GM12891 (cell line): ENCODE results near the gene SMIM38.

Experiments used
- PAX5 ChIP-seq: IDR thresholded peaks from 2 replicates; pipeline ENCODE4 v1.6.1; 2011; ENCODE audit warnings: low read length, moderate library complexity, mild to moderate bottlenecking; ENCODE audit not compliant: insufficient read depth, severe bottlenecking
- POLR2A ChIP-seq: IDR thresholded peaks from 2 replicates; pipeline ENCODE4 v1.6.1; 2011; ENCODE audit warnings: low read depth, low read length, control low read depth
- POLR2AphosphoS5 ChIP-seq: IDR thresholded peaks from 2 replicates; pipeline ENCODE4 v1.6.1; 2011; ENCODE audit warnings: low read depth, low read length, control low read depth
- POU2F2 ChIP-seq: IDR thresholded peaks from 2 replicates; pipeline ENCODE4 v1.6.1; 2011; ENCODE audit warnings: low read depth, mild to moderate bottlenecking, control low read depth, low read length, moderate library complexity
- SPI1 ChIP-seq: IDR thresholded peaks from 2 replicates; pipeline ENCODE4 v1.6.1; 2011; ENCODE audit warnings: low read depth, low read length, control low read depth
- TAF1 ChIP-seq: IDR thresholded peaks from 2 replicates; pipeline ENCODE4 v1.6.1; 2011; ENCODE audit warnings: low read depth, low read length, control low read depth

DNA sequence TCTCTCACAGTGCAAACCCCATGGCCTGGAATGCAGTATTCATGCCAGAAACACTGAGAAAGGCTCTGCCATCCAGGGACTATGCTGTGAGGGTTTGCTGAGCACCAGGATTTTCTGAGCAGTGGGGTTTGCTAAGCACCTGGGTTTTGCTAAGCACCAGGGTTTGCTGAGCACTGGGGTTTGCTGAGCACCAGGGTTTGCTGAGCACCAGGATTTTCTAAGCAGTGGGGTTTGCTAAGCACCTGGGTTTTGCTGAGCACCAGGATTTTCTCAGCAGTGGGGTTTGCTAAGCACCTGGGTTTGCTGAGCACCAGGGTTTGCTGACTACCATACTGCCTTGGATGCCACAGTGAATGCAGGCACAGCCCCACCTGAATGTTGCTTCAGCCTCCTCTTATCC, 48.3 kb upstream of the SMIM38 start:
- TF ChIP-seq POLR2A (no peak), TAF1 (no peak), SPI1 (no peak), POU2F2 (no peak), POLR2AphosphoS5 (no peak), PAX5 (no peak)
